HG02852 (cell line): ENCODE measurements around the gene EVX2.

Experiments used
- ATAC-seq: cut with Tn5 transposase; IDR thresholded peaks from one replicate; pipeline ENCODE4 v1.9.1; 2021; ENCODE audit warnings: mild to moderate bottlenecking, moderate library complexity; ENCODE audit not compliant: unreplicated experiment

The EVX2 gene

DNA sequence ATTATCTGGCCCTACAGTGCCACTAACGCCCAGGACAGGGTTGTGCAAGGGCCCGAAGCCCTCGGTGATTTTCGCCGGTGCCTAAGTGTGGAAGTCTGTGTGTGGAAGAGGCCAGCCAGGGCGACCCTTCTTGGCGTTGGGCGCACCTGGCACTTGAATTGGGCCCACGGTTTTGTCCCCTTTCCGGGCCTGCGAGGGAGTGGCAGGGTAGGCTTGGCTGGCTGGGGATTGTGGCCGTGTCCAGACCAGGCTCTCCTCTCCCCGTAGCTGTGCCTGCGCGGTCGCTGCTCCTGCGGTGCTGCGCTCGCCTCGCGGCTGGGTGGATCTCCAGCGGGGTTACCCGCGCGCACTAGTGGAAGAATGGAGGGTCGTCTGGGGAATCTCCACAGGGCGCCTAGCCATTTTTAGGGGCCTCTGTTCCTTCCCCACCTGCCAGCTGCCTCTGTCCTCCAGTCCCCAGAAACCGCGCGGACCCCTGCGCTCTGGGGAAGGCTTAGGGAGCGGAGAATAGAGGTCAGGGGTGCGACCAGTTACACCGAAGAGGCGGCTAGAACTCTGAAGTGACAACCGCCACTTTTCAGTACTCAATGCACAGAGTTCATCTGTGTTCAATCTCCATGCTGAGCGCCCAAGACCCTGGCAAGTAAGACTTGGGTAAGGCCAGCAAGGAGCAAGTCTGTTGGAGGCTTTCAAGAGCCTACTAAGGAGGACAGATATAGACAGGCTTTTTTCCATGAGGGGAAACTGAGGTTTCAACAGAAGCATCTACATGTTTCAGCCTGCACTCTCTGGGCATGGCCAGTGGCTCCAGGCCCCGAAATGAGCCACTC lies 16.0 kb downstream of the EVX2 start:
- ATAC-seq, result no peak

DNA sequence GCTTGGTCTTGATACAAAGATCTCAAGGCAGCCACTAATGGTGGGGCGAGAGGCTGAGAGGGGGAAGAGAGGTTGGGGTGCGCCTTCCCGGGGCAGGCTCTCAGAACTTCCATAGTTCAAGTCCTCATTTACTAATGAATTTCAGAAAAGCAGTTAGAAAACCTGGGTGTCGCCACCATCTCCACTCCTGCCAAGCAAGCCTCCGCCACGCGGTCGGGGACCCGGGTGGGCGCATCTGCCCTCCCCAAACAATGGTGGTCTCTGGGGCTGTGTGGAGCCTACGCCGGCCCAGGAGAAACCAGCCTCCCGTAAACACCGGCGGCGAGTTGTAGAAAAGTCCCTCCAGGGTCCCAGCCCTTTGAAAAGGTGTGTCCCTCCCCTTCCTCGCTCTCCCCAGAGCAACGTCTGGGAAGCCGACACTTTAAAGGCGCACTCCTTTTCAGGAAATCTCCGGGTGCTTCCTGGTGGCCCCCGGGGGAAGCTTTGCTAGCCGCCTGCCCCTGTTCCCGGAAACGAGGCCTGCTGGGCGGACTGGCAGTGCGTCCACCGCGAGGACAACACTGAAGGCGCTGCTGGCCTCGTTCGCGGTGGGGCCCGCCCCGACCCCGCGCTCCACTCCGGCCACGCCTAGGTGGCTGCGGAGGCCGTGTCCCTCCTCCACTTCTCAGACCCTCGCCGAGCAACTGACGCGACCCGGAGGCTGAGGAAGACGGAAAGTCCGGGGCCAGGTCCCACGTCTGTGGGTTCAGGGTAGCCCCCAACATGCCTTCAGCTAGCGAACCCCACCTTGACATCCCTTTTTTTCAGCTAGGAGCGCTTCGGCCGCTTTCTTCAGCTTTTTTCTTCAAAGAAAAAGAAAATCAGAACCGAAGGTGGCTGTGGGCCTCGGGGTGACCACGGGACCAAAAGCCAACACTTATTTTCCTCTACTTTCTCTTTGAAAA lies 16.8 kb downstream of the EVX2 start:
- no peak for ATAC-seq

DNA sequence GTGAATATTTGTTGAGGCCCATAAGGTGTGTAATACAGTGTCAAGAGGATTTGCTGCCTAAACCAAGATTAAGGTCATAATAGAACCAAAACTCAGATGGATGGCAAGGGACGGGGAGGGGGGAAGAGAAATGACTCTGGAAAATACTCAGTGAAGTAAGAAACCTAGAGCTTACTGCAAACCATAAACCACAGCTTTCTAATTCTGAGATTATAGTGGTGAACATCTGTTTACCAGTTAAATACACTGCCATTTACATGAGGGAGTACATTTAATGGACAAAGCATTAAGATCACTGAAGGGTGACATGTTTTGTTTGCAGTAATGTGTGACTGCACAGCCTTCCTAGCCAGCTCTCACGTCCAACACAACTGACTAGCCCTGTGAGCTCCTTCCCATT lies 19.8 kb downstream of the EVX2 start:
- ATAC-seq, result no peak

DNA sequence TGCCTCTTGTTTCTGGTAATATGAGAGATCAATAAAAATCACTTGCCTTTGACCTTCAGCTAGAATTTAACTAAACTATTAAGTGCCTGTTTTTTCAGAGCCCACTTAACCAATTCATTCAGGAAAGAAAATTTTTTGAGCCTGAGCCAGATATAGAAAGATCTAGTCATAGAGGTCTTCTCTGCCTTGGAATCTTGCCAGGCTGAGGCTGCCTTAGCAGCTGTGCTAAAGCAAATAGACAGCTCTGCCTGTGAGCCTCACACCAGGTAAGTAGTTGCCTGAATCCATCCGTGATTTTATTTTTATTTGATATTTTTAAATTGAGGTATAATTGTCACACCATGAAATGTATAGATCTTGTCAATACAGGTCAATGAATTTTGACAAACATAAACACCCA lies 27.4 kb downstream of the EVX2 start:
- ATAC-seq, result no peak

GRCh38 chr2:176039375-176039774 lies 44.4 kb downstream of the EVX2 start:
- no peak for ATAC-seq

GRCh38 chr2:176038694-176039093 lies 45.1 kb downstream of the EVX2 start:
- ATAC-seq, result no peak

- ATAC-seq, result no peak
These were observed 48.6 kb downstream of the EVX2 start for GRCh38 chr2:176035013-176035691.

DNA sequence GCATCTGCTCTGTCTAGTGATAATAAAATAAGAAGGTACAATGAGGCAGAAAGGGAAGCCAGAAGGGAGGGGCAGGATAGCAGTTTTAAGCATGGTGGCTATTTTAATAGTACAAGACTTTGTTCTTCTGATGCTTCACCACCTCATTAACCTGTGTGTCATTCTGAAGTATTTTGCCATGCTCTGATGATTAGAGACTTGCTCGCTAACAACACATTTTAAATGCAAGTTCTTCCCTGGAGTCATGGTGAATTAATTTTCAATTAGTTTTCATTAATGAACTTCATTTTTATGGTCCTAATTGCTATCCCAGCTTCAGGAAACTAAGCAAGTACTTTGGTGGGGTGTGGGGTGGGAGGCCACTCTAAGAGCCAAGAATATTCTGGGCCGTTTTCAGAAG lies 56.0 kb downstream of the EVX2 start:
- no peak for ATAC-seq
